ENCODE data around the gene RPS21. TPM values are rescaled to one million over a fixed set of nuclear protein-coding genes. Genes with fewer than 3 reads are reported as not detected.

RPS21 gene
- total RNA-seq, 1 donor from 2014 or later: 1,637 TPM

Other genes starting within 250 kb of the RPS21 start
- gene PSMA7, start 243.7 kb upstream of the RPS21 start, total RNA-seq: 330 and 342 TPM in 2 replicates
- gene SS18L1, start 243.3 kb upstream of the RPS21 start, total RNA-seq: 19.7 and 20.4 TPM in 2 replicates
- 38.6 and 42.1 TPM in 2 replicates for gene MTG2, start 204.1 kb upstream of the RPS21 start, total RNA-seq
- gene HRH3, start 166.8 kb upstream of the RPS21 start, total RNA-seq: not detected in 2 replicates
- gene OSBPL2, start 148.6 kb upstream of the RPS21 start, total RNA-seq: 37.9 and 44.7 TPM in 2 replicates
- 123 and 124 TPM in 2 replicates for gene ADRM1, start 84.1 kb upstream of the RPS21 start, total RNA-seq
- gene LAMA5, start 19.8 kb upstream of the RPS21 start, total RNA-seq: 0.76 and 1.3 TPM in 2 replicates
- 18.2 and 18.8 TPM in 2 replicates for gene CABLES2, start 20.2 kb downstream of the RPS21 start, total RNA-seq
- gene RBBP8NL, start 40.4 kb downstream of the RPS21 start, total RNA-seq: not detected in 2 replicates
- gene GATA5, start 88.9 kb downstream of the RPS21 start, total RNA-seq: not detected in 2 replicates